Ammon's horn (tissue), 1 donor: ENCODE measurements around the gene ERMN.
A peak's percentile ranks its signal among the peaks of the same experiment; 100 is the strongest.

Experiments
- DNase-seq: peaks from one replicate; pipeline ENCODE4 v3.0.0-alpha.2; 2016; ENCODE audit warnings: low spot score

The ERMN gene

GRCh38 chr2:157329524-157329923, 3.9 kb upstream of the ERMN start:
- no peak for DNase-seq

GRCh38 chr2:157327621-157328500, 2.2 kb upstream of the ERMN start:
- peak; percentile 94 for DNase-seq

- no peak for DNase-seq
Observed at GRCh38 chr2:157327200-157327599, 1.6 kb upstream of the ERMN start.

GRCh38 chr2:157326698-157327097, 1.1 kb upstream of the ERMN start:
- no peak for DNase-seq

GRCh38 chr2:157324331-157324843, 1.2 kb downstream of the ERMN start:
- DNase-seq, result no peak

GRCh38 chr2:157322432-157322831, 3.2 kb downstream of the ERMN start:
- no peak for DNase-seq

GRCh38 chr2:157321466-157321865, 4.2 kb downstream of the ERMN start:
- DNase-seq, result no peak

- peak; percentile 77 for DNase-seq
Observed at GRCh38 chr2:157320409-157320808, 5.2 kb downstream of the ERMN start.

- DNase-seq, result no peak
Observed at GRCh38 chr2:157319795-157320194, 5.8 kb downstream of the ERMN start.

- DNase-seq, result no peak
Observed at GRCh38 chr2:157318884-157319283, 6.7 kb downstream of the ERMN start.

GRCh38 chr2:157315901-157316300, 9.7 kb downstream of the ERMN start:
- DNase-seq, result no peak

GRCh38 chr2:157312866-157313486, 12.6 kb downstream of the ERMN start:
- no peak for DNase-seq

- DNase-seq, result no peak
Observed at GRCh38 chr2:157311706-157312105, 13.9 kb downstream of the ERMN start.

GRCh38 chr2:157309878-157310277, 15.7 kb downstream of the ERMN start:
- no peak for DNase-seq

GRCh38 chr2:157307021-157307420, 18.6 kb downstream of the ERMN start:
- no peak for DNase-seq

GRCh38 chr2:157305723-157306110, 19.9 kb downstream of the ERMN start:
- no peak for DNase-seq

- peak; percentile 29 for DNase-seq
Observed at GRCh38 chr2:157304811-157305722, 20.6 kb downstream of the ERMN start.

- DNase-seq, result no peak
Observed at GRCh38 chr2:157303612-157304011, 22.0 kb downstream of the ERMN start.

- DNase-seq, result peak; percentile 74
Observed at GRCh38 chr2:157302492-157303099, 23.0 kb downstream of the ERMN start.

- no peak for DNase-seq
Observed at GRCh38 chr2:157301307-157301706, 24.3 kb downstream of the ERMN start.

GRCh38 chr2:157296958-157297357, 28.7 kb downstream of the ERMN start:
- DNase-seq, result no peak

- no peak for DNase-seq
Observed at GRCh38 chr2:157296490-157296889, 29.1 kb downstream of the ERMN start.
